ENCODE data around the gene BOD1L2.

BOD1L2 gene

DNA sequence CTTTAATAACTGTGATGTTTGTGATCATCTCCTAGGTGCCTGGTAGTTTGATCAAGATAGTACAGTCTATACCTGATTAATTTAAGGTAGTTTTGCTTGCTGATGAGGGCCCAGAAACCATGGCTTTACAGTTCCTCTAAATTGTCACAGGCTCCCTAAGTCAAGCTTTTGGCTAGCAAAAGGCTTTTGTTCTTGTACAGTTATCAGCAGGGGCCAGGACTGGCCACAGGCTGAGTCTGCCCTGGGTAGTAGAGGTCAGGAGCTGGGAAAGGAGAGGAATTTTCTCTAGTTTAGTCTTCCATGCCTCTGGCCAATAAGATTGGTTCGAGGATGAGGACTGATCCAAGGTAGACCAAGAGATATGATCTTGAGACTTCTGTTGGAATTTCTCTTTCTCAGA lies 3.6 kb upstream of the BOD1L2 start:
- Histone ChIP-seq H3K27me3 (ENCODE audit: low read depth, low read length) (peaks cover 53% of the 10 kb centered on the region), H3K9me3 (ENCODE audit: insufficient read depth, low read length) (no peaks in the 10 kb centered on the region), H3K4me1 (ENCODE audit: low read length) (peaks cover 7% of the 10 kb centered on the region), H3K4me2 (ENCODE audit: low read length) (no peak overlapping the region), H3K9ac (ENCODE audit: low read length) (no peak overlapping the region), H3K36me3 (replicated peaks; ENCODE audit: low read depth, low read length) (no peaks in the 10 kb centered on the region), H4K20me1 (ENCODE audit: insufficient read depth, low read length) (no peaks in the 10 kb centered on the region), H3K27ac (ENCODE audit: low read length) (no peak overlapping the region), H2AFZ (ENCODE audit: low read depth, low read length) (no peak overlapping the region), H3K79me2 (ENCODE audit: low read length) (no peaks in the 10 kb centered on the region), H3K4me3 (ENCODE audit: low read length) (no peak overlapping the region)
- TF ChIP-seq, protein P1, sequence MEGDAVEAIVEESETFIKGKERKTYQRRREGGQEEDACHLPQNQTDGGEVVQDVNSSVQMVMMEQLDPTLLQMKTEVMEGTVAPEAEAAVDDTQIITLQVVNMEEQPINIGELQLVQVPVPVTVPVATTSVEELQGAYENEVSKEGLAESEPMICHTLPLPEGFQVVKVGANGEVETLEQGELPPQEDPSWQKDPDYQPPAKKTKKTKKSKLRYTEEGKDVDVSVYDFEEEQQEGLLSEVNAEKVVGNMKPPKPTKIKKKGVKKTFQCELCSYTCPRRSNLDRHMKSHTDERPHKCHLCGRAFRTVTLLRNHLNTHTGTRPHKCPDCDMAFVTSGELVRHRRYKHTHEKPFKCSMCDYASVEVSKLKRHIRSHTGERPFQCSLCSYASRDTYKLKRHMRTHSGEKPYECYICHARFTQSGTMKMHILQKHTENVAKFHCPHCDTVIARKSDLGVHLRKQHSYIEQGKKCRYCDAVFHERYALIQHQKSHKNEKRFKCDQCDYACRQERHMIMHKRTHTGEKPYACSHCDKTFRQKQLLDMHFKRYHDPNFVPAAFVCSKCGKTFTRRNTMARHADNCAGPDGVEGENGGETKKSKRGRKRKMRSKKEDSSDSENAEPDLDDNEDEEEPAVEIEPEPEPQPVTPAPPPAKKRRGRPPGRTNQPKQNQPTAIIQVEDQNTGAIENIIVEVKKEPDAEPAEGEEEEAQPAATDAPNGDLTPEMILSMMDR (IDR thresholded peaks at IDR 0.05; ENCODE audit: low read depth, low read length), result no peak
- TF ChIP-seq EZH2phosphoT487 (IDR thresholded peaks at IDR 0.05; ENCODE audit: low read depth), result no peak

DNA sequence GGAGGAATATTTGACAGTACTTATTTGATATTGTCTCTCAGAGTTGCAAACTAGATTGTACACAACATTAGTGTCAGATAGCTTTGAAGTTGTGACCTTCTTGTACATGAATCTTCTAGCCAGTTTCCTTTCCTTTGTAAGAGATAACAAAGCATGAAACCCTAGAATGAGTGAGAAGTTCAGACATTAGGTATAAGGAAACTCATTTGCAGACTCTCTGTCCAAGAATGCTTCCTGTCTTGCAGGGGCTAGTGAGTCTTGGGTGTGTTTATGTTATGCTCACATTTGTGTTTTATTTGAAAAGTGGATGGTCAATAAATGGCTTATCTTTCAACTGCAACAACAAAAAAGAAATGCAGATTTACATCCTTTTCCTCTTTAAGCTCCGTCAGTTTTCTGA lies 1.4 kb downstream of the BOD1L2 start:
- Histone ChIP-seq H4K20me1 (ENCODE audit: insufficient read depth, low read length) (no peaks in the 10 kb centered on the region), H3K79me2 (ENCODE audit: low read length) (no peaks in the 10 kb centered on the region), H3K9me3 (ENCODE audit: insufficient read depth, low read length) (no peaks in the 10 kb centered on the region), H3K27me3 (ENCODE audit: low read depth, low read length) (peaks cover 67% of the 10 kb centered on the region), H3K4me1 (ENCODE audit: low read length) (peaks cover 49% of the 10 kb centered on the region), H2AFZ (ENCODE audit: low read depth, low read length) (no peak overlapping the region), H3K36me3 (replicated peaks; ENCODE audit: low read depth, low read length) (no peaks in the 10 kb centered on the region), H3K27ac (ENCODE audit: low read length) (no peak overlapping the region), H3K4me3 (ENCODE audit: low read length) (no peak overlapping the region), H3K9ac (ENCODE audit: low read length) (no peak overlapping the region), H3K4me2 (ENCODE audit: low read length) (peak overlapping the region; percentile 33)
- no peak for TF ChIP-seq EZH2phosphoT487 (IDR thresholded peaks at IDR 0.05; ENCODE audit: low read depth)
- TF ChIP-seq, protein P1 (IDR thresholded peaks at IDR 0.05; ENCODE audit: low read depth, low read length), result no peak

DNA sequence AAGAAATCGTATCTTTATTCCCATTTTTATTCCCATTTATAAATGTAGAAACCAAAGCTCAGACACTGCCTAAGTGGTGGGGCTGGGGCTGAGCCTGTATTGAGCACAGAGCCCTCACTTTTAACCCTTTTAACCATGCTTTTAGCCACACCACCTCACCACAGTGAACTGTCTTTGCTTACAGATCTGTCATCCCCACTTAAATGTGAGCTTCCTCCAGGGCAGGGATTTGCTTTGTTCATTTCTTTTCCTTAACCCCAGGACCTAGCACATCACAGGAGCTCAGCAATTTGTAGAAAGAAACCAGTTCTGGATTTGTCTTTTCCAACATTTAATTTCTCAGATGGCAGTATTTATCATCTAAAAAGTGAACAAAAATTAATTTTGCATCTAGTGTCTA lies 2.2 kb downstream of the BOD1L2 start:
- no peak overlapping the region for H3K27ac ChIP-seq (ENCODE audit: low read length)
- H3K27me3 ChIP-seq (ENCODE audit: low read depth, low read length), result peaks cover 59% of the 10 kb centered on the region
- TF ChIP-seq, protein P1 (IDR thresholded peaks at IDR 0.05; ENCODE audit: low read depth, low read length), result no peak
- no peak for TF ChIP-seq EZH2phosphoT487 (IDR thresholded peaks at IDR 0.05; ENCODE audit: low read depth)
- H3K4me2 ChIP-seq (ENCODE audit: low read length), result peak overlapping the region; percentile 73
- no peaks in the 10 kb centered on the region for H4K20me1 ChIP-seq (ENCODE audit: insufficient read depth, low read length)
- H3K36me3 ChIP-seq (replicated peaks; ENCODE audit: low read depth, low read length), result no peaks in the 10 kb centered on the region
- no peak overlapping the region for H2AFZ ChIP-seq (ENCODE audit: low read depth, low read length)
- peak overlapping the region; percentile 14; the same call in 1 of the 2 replicates for H3K9ac ChIP-seq (ENCODE audit: low read length)
- H3K9me3 ChIP-seq (ENCODE audit: insufficient read depth, low read length), result no peaks in the 10 kb centered on the region
- peaks cover 49% of the 10 kb centered on the region for H3K4me1 ChIP-seq (ENCODE audit: low read length)
- peak overlapping the region; percentile 61 for H3K4me3 ChIP-seq (ENCODE audit: low read length)
- H3K79me2 ChIP-seq (ENCODE audit: low read length), result no peaks in the 10 kb centered on the region

DNA sequence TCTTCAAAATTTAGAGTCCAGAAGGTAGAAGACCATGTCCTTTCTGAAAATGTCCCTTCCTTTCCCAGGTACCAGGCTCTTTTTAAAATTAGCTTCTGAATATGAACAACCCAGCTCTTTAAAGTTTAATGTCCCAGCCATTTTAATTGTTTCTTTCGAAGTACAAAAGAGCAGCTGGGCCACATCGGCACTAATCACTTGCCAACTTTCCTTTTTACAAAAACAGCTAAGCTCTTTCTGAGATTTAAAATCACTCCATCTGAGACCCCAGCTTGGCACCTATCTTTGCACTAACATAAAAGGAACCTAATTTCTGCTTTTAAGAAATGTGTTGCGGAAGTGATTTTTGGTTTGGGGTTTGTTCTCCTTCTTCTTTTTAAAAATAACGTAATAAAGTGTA lies 2.6 kb downstream of the BOD1L2 start:
- peak overlapping the region; percentile 15; the same call in 1 of the 2 replicates for H3K27ac ChIP-seq (ENCODE audit: low read length)

More for the DNA sequence above, 2.6 kb downstream of the BOD1L2 start:
- peak overlapping the region; percentile 61 for H3K4me3 ChIP-seq (ENCODE audit: low read length)
- no peaks in the 10 kb centered on the region for H3K36me3 ChIP-seq (replicated peaks; ENCODE audit: low read depth, low read length)
- no peak overlapping the region for H2AFZ ChIP-seq (ENCODE audit: low read depth, low read length)
- H4K20me1 ChIP-seq (ENCODE audit: insufficient read depth, low read length), result no peaks in the 10 kb centered on the region
- H3K9me3 ChIP-seq (ENCODE audit: insufficient read depth, low read length), result no peaks in the 10 kb centered on the region
- peaks cover 49% of the 10 kb centered on the region for H3K4me1 ChIP-seq (ENCODE audit: low read length)
- no peak for TF ChIP-seq EZH2phosphoT487 (IDR thresholded peaks at IDR 0.05; ENCODE audit: low read depth)
- TF ChIP-seq, protein P1 (IDR thresholded peaks at IDR 0.05; ENCODE audit: low read depth, low read length), result no peak
- peaks cover 54% of the 10 kb centered on the region for H3K27me3 ChIP-seq (ENCODE audit: low read depth, low read length)
- no peaks in the 10 kb centered on the region for H3K79me2 ChIP-seq (ENCODE audit: low read length)
- H3K4me2 ChIP-seq (ENCODE audit: low read length), result peak overlapping the region; percentile 73
- peak overlapping the region; percentile 14; the same call in 1 of the 2 replicates for H3K9ac ChIP-seq (ENCODE audit: low read length)
